Endothelial cell (in vitro differentiated cells): Measurements from ENCODE around the gene ARVCF. TPM values are rescaled to one million over a fixed set of nuclear protein-coding genes. Genes with fewer than 3 reads are reported as not detected.

Experiments used
- DNase-seq: peaks from one replicate; pipeline ENCODE4 v3.0.0; 2021; ENCODE audit warnings: low spot score
- H3K27ac Mint-ChIP-seq: one replicate; pipeline ENCODE4 v1.8.0; 2021; ENCODE audit warnings: mixed read lengths, inconsistent platforms; ENCODE audit not compliant: unreplicated experiment
- H3K27me3 Mint-ChIP-seq: one replicate; pipeline ENCODE4 v1.8.0; 2021; ENCODE audit warnings: mild to moderate bottlenecking, moderate library complexity, mixed read lengths, inconsistent platforms; ENCODE audit not compliant: unreplicated experiment
- H3K36me3 Mint-ChIP-seq: one replicate; pipeline ENCODE4 v1.8.0; 2021; ENCODE audit warnings: mild to moderate bottlenecking, low read depth, mixed read lengths, inconsistent platforms; ENCODE audit not compliant: unreplicated experiment
- H3K4me1 Mint-ChIP-seq: one replicate; pipeline ENCODE4 v1.8.0; 2021; ENCODE audit warnings: mild to moderate bottlenecking, mixed read lengths, inconsistent platforms; ENCODE audit not compliant: unreplicated experiment
- H3K4me3 Mint-ChIP-seq: one replicate; pipeline ENCODE4 v1.8.0; 2021; ENCODE audit warnings: mild to moderate bottlenecking, mixed read lengths, inconsistent platforms; ENCODE audit not compliant: unreplicated experiment
- H3K9me3 Mint-ChIP-seq: one replicate; pipeline ENCODE4 v1.8.0; 2021; ENCODE audit warnings: mixed read lengths, inconsistent platforms; ENCODE audit not compliant: unreplicated experiment
- total RNA-seq: library from RNA; stranded (reverse); fragmentation: NEBNext Ultra II Directional; extraction: Animal tissue kit (Norgen Biotek cat#: 25700); gene quantifications from one replicate; pipeline ENCODE4 v1.2.1, GENCODE V29; 2021; ENCODE audit not compliant: unreplicated experiment
- TF ChIP-seq, protein P1 (sequence below): fragments of 200-600 bp; sonication (generic); IDR thresholded peaks from one replicate; pipeline ENCODE4 v1.5.0; 2021; ENCODE audit warnings: antibody characterized with exemption; ENCODE audit not compliant: unreplicated experiment

The ARVCF gene
- total RNA-seq, 1 donor from 2014 or later, result 67.3 TPM

DNA sequence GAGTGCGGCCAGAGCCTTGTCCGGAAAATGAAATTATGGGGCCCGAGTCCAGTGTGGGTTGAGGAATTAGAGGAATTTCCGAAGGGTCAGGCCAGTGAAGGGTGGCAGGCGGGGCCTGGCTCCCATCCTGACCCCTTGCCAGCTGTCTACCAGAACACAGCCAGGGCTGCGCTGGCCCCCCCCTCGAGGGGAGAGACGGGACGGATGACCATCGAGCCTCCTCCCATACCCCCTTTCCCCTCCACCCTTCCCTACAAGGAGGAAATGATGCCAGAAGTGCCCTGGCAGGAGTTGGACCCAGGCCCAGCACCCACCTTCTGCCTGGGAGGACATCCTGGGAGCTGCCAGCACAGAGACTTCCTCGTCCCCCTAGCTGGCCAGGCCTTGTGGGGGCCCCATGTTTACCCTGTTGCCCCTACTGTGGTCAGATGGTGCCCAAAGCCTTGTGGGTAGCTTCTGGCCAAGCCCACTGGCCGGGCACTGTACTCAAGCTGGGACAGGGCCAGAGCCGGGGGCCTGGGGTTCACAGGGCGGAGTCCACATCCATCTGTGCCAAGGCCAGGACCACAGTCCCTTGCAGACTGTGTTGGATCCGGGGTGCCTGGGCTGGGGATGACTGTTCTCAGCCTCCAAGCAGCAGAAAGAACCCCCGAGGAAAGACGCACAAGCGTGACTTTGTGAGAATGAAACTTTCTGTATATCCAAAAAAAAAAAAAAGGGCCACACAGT lies 20.8 kb downstream of the ARVCF start:
- TF ChIP-seq, protein P1, sequence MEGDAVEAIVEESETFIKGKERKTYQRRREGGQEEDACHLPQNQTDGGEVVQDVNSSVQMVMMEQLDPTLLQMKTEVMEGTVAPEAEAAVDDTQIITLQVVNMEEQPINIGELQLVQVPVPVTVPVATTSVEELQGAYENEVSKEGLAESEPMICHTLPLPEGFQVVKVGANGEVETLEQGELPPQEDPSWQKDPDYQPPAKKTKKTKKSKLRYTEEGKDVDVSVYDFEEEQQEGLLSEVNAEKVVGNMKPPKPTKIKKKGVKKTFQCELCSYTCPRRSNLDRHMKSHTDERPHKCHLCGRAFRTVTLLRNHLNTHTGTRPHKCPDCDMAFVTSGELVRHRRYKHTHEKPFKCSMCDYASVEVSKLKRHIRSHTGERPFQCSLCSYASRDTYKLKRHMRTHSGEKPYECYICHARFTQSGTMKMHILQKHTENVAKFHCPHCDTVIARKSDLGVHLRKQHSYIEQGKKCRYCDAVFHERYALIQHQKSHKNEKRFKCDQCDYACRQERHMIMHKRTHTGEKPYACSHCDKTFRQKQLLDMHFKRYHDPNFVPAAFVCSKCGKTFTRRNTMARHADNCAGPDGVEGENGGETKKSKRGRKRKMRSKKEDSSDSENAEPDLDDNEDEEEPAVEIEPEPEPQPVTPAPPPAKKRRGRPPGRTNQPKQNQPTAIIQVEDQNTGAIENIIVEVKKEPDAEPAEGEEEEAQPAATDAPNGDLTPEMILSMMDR, result no peak
- DNase-seq, result no peak
- peak overlapping the region; percentile 52 for H3K27ac Mint-ChIP-seq
- no peaks in the 10 kb centered on the region for H3K9me3 Mint-ChIP-seq
- peaks cover 11% of the 10 kb centered on the region for H3K27me3 Mint-ChIP-seq
- no peak overlapping the region for H3K4me3 Mint-ChIP-seq
- H3K36me3 Mint-ChIP-seq, result no peaks in the 10 kb centered on the region
- peaks cover 6% of the 10 kb centered on the region for H3K4me1 Mint-ChIP-seq

DNA sequence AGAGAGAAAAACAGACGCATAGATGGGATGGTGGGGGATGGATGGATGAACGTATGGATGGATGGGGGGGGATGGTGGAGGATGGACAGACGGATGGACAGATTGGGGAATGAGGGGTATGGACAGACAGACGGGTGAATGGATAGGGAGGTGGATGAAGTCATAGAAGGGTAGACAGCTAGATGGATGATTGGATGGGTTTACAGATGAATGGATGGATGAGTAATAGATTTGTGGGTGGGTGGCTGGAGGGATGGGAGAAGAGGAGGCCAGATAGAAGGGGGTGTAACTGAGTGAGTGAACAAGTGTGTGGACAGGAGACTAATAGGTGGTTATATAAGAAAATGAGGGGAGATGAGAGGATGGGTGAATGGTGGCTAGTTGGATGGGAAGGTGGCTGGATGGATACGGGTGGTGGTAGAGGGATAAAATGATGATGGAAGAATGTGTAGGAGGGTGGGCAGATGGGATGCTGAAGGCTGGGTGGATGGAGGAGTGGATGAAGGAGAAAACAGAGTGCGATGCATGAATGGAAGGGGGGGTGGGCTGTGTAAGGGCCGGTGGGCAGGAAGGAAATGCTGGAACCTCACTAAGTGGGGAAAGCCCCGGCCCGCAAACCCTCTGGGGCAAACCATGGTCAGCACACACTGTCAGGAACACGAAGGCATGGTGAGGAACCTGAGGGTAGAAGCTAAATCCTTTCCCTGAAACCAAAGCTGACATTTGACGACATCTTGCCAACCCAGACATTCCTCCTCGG lies 21.6 kb downstream of the ARVCF start:
- H3K9me3 Mint-ChIP-seq, result no peaks in the 10 kb centered on the region
- no peaks in the 10 kb centered on the region for H3K36me3 Mint-ChIP-seq
- H3K4me3 Mint-ChIP-seq, result no peak overlapping the region
- peaks cover 6% of the 10 kb centered on the region for H3K4me1 Mint-ChIP-seq
- H3K27me3 Mint-ChIP-seq, result peaks cover 11% of the 10 kb centered on the region
- TF ChIP-seq, protein P1, result no peak
- no peak for DNase-seq
- peak overlapping the region; percentile 57 for H3K27ac Mint-ChIP-seq

DNA sequence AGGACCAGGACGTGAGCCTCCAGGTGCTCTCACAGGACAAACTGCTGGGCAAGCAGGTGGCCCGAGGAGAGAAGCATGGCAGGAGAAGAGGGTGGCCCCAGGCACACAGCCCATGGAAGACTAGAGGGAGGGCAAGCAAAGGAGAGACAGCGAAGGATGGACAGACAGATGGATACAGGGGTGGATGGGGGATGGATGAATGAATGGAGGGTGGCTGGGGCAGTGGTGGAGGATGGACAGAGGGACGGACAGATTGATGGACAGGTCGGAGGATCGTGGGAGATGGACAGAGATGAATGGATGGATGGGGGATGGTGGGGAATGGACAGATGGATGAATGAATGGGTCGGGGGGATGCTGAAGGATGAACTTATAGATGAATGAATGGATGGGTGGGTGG lies 22.7 kb downstream of the ARVCF start:
- Mint-ChIP-seq H3K4me1 (peaks cover 5% of the 10 kb centered on the region), H3K27me3 (peaks cover 15% of the 10 kb centered on the region), H3K4me3 (no peak overlapping the region), H3K27ac (no peak overlapping the region), H3K9me3 (no peaks in the 10 kb centered on the region), H3K36me3 (no peaks in the 10 kb centered on the region)
- no peak for DNase-seq
- TF ChIP-seq, protein P1, result no peak

DNA sequence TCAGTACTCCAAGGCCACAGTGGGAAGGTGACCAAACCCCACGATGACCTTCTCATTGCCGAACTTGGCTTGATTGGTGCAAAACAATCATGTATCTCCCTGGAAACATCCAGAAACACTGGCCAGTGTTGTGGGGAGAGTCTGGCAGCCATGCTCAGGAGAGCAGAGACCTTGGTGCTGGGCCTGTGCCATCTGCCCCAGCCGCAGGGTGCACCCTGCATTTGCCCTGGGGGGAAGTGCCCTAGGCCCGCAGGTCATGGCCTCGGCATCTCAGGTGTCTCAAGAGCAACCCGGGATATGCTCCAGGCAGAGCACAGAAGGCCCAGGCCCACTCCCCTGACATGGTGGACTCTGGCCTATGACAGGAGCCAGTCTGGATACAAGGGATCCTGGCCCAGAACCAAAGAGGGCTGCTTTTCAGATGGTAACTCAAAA lies 23.7 kb downstream of the ARVCF start:
- Mint-ChIP-seq H3K4me1 (no peaks in the 10 kb centered on the region), H3K4me3 (no peak overlapping the region), H3K9me3 (no peaks in the 10 kb centered on the region), H3K27me3 (peaks cover 13% of the 10 kb centered on the region), H3K27ac (no peak overlapping the region), H3K36me3 (no peaks in the 10 kb centered on the region)
- TF ChIP-seq, protein P1, result no peak
- no peak for DNase-seq

DNA sequence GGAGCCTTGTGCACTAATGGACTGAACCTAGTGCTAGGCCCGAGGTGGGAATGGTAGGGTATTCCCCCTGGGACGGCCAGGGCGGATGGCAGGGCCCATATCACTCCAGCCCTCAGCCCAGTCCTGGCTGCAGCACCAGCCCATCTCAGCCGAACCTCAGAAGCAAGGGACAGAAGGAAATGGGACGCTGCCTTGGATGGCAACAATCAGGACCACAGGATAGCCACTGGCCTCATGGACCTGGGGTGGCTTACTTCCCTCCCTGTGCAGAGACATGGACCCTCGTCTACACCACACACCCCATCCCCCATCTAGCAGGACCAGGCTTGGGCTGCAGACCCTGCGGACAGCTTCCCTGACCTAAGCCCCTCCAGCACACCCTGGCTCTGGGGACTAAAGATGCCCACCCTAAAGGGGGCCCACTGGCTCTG lies 24.1 kb downstream of the ARVCF start:
- DNase-seq, result no peak
- no peaks in the 10 kb centered on the region for H3K9me3 Mint-ChIP-seq
- no peaks in the 10 kb centered on the region for H3K4me1 Mint-ChIP-seq
- no peak overlapping the region for H3K4me3 Mint-ChIP-seq
- TF ChIP-seq, protein P1, result no peak
- H3K27me3 Mint-ChIP-seq, result peaks cover 13% of the 10 kb centered on the region
- no peak overlapping the region for H3K27ac Mint-ChIP-seq
- H3K36me3 Mint-ChIP-seq, result no peaks in the 10 kb centered on the region
